Choroid plexus epithelial cell (primary cell): ENCODE results near the gene MARCHF6.

Experiments used
- DNase-seq: peaks from one replicate; pipeline ENCODE4 v3.0.0-alpha.2; 2010; ENCODE audit warnings: low read depth
- H3K4me3 ChIP-seq: 2 replicates; pipeline ENCODE4 v1.5.1; 2011; ENCODE audit warnings: low read depth, mild to moderate bottlenecking, control low read depth, low read length, moderate library complexity
- CTCF ChIP-seq: conservative IDR thresholded peaks from 2 replicates; pipeline ENCODE4 v1.5.1; 2011; ENCODE audit warnings: low read depth, mild to moderate bottlenecking, control low read depth, inconsistent platforms, low read length, moderate library complexity

The MARCHF6 gene

GRCh38 chr5:10352430-10353240 is 860 bp upstream of the MARCHF6 start:
- no peak for TF ChIP-seq CTCF
- peak overlapping the region; percentile 91 for H3K4me3 ChIP-seq
- DNase-seq, result peak; percentile 64

GRCh38 chr5:10354048-10354872 is 765 bp downstream of the MARCHF6 start:
- DNase-seq, result peak; percentile 60
- H3K4me3 ChIP-seq, result peak overlapping the region; percentile 91
- no peak for TF ChIP-seq CTCF

GRCh38 chr5:10355071-10355889 is 1.8 kb downstream of the MARCHF6 start:
- peak overlapping the region; percentile 91 for H3K4me3 ChIP-seq
- no peak for TF ChIP-seq CTCF
- peak; percentile 39 for DNase-seq

GRCh38 chr5:10358999-10359398 is 5.5 kb downstream of the MARCHF6 start:
- DNase-seq, result no peak
- H3K4me3 ChIP-seq, result no peak overlapping the region
- no peak for TF ChIP-seq CTCF

- no peak for DNase-seq
- TF ChIP-seq CTCF, result no peak
Measured at GRCh38 chr5:10360686-10361085, 7.2 kb downstream of the MARCHF6 start.

GRCh38 chr5:10363519-10364185 is 10.2 kb downstream of the MARCHF6 start:
- no peak overlapping the region for H3K4me3 ChIP-seq
- no peak for TF ChIP-seq CTCF
- no peak for DNase-seq

More at GRCh38 chr5:10360686-10361085, 7.2 kb downstream of the MARCHF6 start:
- H3K4me3 ChIP-seq, result no peak overlapping the region
